Measurements from ENCODE around the gene B4GALNT4.
"Not testable (repeated sequence)": the region's sequence is repeated elsewhere in the genome, so short reads cannot be mapped to it uniquely, and the experiment has no call there.

B4GALNT4 gene

GRCh38 chr11:336659-337198 is 32.6 kb upstream of the B4GALNT4 start:
- no peak for DNase-seq

DNA sequence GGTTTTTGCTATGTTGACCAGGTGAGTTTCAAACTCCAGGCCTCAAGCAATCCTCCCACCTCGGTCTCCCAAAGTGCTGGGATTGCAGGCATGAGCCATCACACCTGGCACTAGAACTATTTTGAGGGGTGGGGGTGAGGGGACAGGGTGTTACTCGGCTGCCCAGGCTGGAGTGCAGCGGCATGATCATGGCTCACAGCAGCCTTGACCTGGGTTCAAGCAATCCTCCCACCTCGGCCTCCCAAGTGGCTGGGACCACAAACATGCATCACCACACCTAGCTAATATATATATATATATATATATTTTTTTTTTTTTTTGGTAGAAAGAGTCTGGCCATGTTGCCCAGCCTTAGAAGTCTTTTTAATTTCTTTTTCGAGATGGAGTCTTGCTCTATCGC is 31.6 kb upstream of the B4GALNT4 start:
- no peak for DNase-seq

DNA sequence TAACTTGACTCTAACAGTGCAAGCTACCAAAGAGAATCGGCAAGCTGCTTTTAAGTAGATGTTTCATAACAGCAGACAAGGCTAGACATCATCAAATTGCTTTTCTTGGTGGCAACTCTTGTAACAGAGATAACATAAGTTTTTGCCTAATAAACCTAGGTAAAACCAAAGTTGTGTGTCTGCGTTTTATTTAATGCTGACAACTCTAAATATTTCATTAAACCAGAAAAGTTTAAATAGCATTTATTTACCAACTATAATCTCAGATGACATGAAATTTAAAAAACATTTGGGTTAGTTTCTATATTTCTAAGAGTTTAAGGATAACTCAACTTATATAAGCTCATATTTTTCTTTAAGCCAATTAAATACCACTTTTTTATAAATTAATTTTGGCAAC is 29.3 kb upstream of the B4GALNT4 start:
- DNase-seq: no peak

- no peak for DNase-seq
Measured at GRCh38 chr11:340539-341512, 28.5 kb upstream of the B4GALNT4 start.

DNA sequence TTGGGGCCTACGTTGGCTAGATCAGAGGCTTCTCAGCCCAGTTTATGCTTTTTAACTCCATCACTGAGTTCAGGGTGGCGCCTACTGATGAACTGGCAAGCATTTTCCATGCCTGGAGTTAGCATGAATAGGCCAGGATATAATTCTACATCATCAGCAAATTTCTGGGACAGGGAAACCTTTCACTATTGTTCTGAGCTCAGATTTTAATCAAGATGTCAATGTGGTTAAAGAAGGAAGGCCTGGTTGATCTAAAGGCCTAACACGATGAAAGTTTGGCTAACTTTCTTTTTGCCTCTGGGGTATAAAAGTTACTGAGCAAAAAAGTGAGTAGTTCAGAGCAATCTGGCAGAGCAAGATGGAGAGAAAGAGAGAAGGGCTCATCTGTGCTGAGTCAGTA is 27.0 kb upstream of the B4GALNT4 start:
- DNase-seq: no peak

DNA sequence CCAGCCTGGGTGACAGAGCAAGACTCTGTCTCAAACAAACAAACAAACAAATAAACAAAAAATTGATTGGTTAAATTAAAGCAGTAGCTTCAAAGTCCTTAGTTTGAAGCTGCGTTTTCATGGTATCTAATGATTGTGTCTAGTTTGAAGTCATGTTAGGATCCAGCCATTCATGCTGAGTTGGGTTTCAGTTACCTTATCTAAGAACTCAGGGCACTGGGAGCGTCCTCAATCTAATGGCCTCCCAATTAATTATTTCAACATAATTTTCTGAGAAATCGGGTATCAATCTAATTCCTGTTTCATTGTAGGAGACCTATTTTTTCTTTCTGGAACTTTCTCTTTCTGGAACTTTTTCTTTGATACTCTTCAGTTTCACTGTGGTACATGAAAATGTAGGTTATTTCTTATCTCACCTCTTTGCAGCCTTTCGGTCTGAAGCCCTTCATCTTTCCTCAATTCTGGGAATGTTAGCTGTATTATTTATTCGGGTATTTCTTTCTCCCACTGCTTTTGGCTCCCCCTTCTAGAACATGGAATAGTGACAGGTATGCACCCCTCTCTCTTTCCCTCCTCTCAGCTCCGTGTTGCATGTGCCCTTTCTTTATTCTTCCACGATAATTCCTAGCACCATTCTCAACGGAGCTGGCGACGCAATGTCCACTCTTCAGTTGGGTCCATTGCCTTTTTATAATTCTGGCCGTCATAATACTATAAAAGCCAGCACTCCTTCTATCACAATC is 24.3 kb upstream of the B4GALNT4 start:
- no peak for DNase-seq

GRCh38 chr11:346529-346928 is 22.8 kb upstream of the B4GALNT4 start:
- DNase-seq: no peak

DNA sequence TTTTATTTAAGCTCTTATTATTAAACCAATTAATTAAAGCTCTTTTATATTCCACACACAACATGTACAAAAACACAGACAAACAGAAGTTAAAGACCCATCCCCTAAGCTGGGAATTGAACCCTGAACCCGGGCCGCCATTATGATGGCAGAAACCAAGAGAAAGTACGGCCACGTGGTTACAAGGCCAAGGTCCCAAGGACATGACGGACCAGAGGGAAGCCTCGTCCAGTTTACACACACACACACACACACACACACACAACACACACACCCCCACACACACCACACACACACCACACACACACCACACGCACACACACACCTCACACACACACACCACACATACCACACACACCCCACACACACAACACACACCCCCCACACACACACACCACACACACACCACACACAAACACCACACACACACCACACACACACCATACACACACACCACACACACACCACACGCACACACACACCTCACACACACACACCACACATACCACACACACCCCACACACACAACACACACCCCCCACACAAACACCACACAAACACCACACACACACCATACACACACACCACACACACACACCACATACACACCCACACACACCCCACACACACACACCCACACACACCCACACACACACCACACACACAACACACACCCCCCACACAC is 19.9 kb upstream of the B4GALNT4 start:
- not testable (repeated sequence) for DNase-seq

GRCh38 chr11:350033-350722 is 19.1 kb upstream of the B4GALNT4 start:
- not testable (repeated sequence) for DNase-seq

- DNase-seq: no peak
Measured at GRCh38 chr11:350723-351255, 18.5 kb upstream of the B4GALNT4 start.

DNA sequence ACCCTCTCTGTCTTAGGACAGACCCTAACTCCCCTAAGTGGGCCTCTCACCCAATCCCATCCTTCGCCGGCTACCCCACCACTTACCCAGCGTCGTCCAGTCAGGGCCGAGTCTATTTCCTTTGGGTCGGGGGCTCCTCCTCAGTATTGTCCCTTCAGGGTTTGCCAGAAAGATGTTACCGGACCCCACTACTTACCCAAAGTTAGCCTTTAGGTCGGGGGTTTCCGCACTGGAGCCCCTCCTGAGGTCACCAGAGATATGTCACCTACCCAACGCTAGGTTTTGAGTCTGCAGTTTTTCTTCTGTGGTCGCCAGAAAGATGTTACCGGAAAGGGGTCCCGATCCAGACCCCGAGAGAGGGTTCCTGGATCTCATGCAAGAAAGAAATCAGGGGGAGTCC is 17.9 kb upstream of the B4GALNT4 start:
- no peak for DNase-seq

DNA sequence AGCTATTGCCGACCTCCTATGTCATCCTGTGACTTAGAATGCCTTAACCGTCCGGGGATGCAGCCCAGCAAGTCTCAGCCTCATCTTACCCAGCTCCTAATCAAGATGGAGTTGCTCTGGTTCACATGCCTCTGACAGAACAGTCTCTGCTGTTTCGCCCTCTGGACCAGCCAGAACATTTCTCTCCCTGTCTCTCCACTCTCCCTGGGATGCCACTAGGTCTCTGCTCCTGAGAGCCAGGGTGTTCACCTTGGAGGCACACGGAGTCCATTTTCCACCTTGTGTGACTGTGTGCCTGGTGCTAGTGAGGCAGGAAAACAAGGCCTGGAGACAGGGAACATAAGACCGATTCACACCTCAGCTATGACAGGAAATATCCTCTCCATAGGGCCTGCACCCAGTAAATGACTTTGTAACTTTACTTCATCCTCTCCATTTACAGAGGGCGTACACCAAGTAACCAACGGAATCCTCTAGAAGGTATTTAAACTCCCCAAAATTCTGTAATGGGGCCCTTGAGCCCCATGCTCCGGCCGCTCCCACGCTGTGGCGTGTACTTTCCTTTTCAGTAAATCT is 16.8 kb upstream of the B4GALNT4 start:
- no peak for DNase-seq

GRCh38 chr11:353179-353873 is 16.0 kb upstream of the B4GALNT4 start:
- DNase-seq: no peak

GRCh38 chr11:355581-356458 is 13.5 kb upstream of the B4GALNT4 start:
- DNase-seq: peak; percentile 81

DNA sequence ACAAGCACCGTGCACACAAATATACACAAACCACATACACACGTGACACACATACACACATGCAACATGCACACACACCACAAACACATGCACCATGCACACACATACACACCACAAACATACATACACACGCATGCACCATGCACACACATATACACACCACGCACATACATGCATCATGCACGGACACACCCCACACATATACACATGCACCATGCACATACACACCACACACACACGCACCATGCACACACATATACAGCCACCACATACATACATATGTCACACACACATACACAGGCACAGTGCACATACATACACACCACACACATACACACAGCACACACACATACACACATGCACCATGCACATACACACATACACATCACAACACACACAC is 12.7 kb upstream of the B4GALNT4 start:
- DNase-seq: no peak

DNA sequence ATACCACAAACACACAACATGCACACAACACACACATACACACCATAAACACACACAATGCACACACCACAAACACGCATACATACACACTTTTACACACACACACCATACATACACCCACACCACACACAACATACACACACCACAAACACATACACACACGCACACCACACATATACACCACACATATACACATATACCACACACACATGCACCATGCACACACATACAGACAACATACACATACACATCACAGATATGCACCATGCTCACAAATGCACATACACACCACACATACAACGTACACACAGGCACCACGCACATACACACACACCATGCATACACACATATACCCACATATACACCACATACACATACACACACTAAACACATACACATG is 11.7 kb upstream of the B4GALNT4 start:
- DNase-seq: no peak

GRCh38 chr11:358129-358800 is 11.0 kb upstream of the B4GALNT4 start:
- DNase-seq: no peak

GRCh38 chr11:359181-359714 is 10.1 kb upstream of the B4GALNT4 start:
- no peak for DNase-seq

Measured in NCI-H69 (cell line).